NCI-H2029 (cell line): Measurements from ENCODE around the gene SMOC2.

Source experiments
- DNase-seq: peaks from one replicate; lab custom pipeline; 2025; lab: John Stamatoyannopoulos, UW

SMOC2 gene

DNA sequence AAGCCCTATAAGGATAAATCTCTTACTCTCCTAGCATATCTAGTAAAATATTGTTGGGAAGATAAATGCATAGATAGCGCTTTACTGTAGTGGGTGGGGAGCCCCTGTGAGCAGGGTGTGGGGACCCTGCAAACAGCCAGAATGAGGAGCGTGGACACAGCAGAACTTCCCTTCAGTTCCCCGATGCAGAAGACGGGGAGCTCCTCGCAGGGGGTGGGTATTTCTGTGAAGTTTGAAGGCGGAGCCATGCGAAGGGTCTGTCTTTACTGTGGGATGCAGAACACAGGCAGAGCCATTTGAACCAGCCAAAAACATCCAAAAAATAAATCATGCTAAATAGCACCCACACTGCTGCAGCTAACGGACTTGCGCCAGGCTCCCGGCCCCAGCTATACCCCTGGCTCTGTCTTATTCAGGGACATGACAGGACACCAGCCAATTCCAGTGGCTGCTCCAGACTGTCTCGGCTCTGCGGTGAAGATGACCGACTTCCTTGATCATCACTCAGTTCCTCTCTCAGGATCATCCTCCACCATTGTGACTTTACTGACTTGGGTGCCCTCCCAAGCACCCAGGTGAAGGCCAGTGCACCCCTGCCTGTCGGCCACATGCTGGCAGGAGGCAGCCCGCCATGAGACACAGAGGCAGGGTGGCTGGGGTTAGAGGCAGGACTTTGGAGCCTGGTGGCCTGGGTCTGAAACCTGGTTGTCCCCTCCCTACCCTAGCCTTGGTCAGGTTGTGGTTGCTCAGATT lies 134.5 kb downstream of the SMOC2 start:
- DNase-seq: no peak

GRCh38 chr6:168576388-168576787 lies 135.4 kb downstream of the SMOC2 start:
- DNase-seq: no peak

GRCh38 chr6:168577496-168577895 lies 136.5 kb downstream of the SMOC2 start:
- no peak for DNase-seq

- DNase-seq: no peak
Observed at GRCh38 chr6:168578036-168578435, 137.1 kb downstream of the SMOC2 start.

- no peak for DNase-seq
Observed at GRCh38 chr6:168581236-168581635, 140.3 kb downstream of the SMOC2 start.

GRCh38 chr6:168581706-168582105 lies 140.7 kb downstream of the SMOC2 start:
- DNase-seq: no peak

- DNase-seq: peak; percentile 52
Observed at GRCh38 chr6:168582571-168582981, 141.6 kb downstream of the SMOC2 start.

DNA sequence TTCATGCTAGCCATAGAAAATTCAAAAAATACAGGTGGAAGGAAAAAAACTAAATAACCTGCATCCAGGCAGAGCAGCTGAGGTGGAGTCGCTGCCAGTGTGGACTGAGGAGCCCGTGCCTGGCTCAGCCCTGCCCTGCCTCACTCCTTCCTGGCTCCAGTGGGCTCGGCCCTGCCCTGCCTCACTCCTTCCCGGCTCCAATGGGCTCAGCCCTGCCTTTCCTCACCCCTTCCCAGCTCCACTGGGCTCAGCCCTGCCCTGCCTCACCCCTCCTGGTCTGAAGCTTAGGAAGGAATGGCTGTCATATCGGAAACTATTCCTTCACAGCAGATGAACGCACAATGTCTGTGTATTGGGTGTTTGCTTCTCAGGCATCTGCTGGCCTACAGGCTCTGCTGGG lies 142.1 kb downstream of the SMOC2 start:
- DNase-seq: no peak

DNA sequence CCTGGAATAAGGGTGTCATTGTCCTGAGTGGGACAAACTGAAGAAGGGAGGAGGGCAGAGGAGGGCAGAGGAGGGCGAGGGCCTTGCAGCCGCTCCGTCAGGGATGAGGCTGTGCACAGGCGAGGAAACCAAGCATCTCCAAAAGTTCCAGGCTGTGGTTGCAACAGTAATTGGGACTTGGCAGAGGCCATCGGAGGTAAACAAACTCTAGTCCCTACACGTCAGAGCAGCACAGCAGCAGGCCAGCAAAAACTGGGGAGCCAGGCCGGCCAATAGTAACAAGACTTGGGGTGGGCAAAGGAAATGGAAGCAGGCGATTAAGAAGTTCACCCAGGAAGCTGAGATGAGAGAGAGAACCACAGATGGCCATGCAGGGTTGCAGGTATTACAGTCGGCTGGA lies 142.8 kb downstream of the SMOC2 start:
- no peak for DNase-seq

DNA sequence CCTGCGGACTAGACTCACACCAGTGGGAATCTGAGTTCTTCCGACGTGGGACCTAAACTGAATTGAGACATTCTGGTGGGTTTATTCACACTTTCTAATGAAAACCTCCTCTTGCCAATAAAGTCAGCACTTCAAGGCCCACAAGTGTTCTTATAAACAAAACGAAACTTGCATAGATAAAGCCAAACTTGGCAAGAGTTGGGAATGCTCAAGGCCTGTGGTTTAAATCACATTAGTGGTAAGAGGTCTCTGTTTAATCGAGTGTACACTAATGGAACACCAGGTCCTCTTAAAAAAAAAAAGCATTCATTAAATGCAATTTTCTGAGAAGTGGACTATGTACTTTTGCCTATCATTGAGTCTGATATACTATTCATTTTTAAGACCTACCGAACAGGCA lies 143.3 kb downstream of the SMOC2 start:
- no peak for DNase-seq

DNA sequence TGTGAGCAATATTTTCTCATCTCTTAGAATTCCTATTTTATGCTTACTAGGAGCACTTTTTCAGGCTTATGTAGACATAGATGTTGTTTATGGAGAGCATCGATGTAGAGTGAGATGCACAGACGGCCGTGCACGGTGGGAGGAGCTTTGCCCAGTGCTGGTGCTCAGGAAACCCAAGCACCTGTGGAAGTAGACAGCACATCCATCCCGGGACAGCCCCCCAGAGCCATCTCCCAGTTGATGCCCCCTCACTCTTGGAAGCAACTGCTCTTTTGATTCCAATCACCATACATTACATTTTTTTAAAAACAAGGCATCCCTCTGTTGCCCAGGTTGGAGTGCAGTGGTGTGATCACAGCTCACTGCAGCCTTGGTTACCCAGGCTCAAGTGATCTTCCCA lies 143.7 kb downstream of the SMOC2 start:
- no peak for DNase-seq

- DNase-seq: no peak
Observed at GRCh38 chr6:168585441-168585840, 144.5 kb downstream of the SMOC2 start.

GRCh38 chr6:168589275-168589674 lies 148.3 kb downstream of the SMOC2 start:
- DNase-seq: no peak

GRCh38 chr6:168590406-168590805 lies 149.4 kb downstream of the SMOC2 start:
- no peak for DNase-seq

DNA sequence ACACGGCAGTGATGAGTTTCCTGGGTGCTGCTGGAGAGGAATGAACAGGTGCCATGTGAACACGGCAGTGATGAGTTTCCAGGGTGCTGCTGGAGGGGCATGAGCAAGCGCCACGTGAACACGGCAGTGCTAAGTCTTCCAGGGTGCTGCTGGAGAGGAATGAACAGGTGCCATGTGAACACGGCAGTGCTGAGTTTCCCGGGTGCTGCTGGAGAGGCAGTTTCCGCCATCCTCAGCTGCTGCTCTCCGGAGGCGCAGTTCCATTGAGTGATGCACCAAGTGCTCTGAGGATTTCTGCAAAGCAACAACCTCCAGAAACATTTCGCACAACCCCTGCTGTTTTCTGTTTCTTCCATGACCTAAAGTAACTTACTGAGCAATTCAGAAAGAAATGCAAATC lies 155.4 kb downstream of the SMOC2 start:
- DNase-seq: peak; percentile 42

DNA sequence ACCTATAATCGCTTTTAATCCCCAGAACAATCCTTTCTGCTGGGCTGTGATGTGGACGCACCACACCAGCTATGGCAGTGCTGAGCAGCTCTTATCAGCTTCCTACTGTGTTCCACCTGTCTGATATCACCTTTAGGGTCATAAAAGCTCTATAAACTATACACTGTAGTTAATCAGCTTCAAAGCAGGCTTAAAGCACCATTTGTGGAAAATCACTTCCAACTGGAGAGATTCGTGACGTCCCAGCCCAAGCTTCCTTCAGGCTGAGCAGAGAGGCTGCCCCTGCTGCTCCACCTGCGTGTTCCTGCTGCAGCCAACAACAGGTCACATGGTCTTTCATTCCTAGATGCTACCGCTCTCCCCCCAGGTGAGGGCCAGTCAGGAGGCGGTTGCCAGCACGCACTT lies 156.5 kb downstream of the SMOC2 start:
- no peak for DNase-seq

DNA sequence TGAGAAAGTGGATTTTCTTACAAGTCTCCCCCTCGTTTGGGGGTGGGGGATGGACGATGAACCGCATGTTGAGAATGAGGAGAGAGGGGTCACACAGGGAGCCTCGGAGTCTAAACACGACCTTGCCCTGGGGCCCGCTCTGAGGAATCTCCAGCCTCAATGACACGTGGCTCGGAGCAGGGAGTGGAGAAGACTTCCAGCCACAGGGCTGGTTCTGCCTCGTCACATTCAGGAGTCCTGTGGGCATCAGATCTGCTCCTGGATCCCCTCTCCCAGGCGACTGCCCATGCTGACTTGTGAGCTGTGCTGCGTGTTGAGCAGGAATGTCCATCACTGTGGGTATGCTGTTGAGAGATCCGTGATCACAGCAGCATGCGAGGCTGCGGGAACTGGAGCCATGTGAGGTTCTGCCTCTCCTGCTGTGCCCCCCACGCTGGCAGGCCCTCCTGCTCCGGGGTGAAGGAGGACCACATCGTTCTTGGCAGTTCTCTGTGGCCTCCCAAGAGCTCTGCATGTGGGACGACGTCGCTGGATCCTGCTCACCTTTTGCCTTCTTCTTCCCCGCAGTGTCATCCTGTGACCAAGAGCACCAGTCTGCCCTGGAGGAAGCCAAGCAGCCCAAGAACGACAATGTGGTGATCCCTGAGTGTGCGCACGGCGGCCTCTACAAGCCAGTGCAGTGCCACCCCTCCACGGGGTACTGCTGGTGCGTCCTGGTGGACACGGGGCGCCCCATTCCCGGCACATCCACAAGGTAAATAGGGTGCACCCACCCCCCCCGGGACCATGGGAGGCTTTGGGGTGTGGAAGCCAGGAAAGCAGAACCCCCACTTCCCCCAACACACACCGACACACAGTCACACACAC lies 157.5 kb downstream of the SMOC2 start:
- no peak for DNase-seq

- no peak for DNase-seq
Observed at GRCh38 chr6:168599118-168599494, 158.1 kb downstream of the SMOC2 start.

- no peak for DNase-seq
Observed at GRCh38 chr6:168599769-168600330, 158.9 kb downstream of the SMOC2 start.

- DNase-seq: no peak
Observed at GRCh38 chr6:168600381-168600780, 159.4 kb downstream of the SMOC2 start.

GRCh38 chr6:168601111-168601510 lies 160.1 kb downstream of the SMOC2 start:
- DNase-seq: no peak

DNA sequence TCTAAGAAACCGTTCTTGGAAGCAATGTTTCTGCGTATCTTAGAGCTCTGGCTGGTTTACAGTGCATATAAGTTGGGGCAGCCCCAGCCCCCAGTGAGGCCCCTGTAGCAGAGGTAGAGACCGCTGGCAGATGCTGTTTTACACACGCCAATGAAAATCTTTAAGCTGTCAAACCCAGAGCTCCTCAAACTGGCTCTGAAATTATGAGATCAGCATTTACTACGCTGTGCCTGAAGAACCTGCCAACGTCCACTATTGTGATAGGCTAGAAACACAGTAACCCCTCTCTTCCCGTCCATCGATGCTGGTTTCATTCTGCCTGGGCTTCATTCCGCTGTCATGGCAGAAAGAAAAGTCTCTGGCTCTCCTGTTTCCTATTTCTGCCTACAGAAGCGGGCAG lies 160.6 kb downstream of the SMOC2 start:
- DNase-seq: no peak

DNA sequence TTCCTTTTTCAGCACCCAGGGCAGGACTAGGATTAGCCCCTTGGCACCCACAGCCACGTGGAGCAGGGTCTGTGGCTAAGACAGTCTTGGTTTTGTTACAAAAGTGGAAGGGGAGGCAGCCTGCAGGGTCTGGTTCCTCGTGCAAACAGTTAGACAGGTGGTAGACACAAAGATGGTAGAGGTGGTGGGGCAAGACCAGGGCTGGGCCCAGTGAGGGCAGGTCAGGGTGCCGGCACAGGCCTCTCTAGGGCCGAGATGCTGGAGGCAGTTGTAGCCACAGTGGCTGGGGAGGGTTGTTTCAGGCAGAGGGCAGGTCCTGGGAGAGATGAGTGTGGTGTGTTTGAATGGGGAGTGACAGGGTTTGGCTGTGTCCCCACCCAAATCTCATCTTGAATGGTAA lies 161.6 kb downstream of the SMOC2 start:
- no peak for DNase-seq
